Measurements from ENCODE around the gene PLAAT2. TPM values are rescaled to one million over a fixed set of nuclear protein-coding genes. Genes with fewer than 3 reads are reported as not detected.

PLAAT2 gene
- polyA plus RNA-seq, 1 of the 3 experiments (the other 2 are of a cell fraction): 0.53 TPM

DNA sequence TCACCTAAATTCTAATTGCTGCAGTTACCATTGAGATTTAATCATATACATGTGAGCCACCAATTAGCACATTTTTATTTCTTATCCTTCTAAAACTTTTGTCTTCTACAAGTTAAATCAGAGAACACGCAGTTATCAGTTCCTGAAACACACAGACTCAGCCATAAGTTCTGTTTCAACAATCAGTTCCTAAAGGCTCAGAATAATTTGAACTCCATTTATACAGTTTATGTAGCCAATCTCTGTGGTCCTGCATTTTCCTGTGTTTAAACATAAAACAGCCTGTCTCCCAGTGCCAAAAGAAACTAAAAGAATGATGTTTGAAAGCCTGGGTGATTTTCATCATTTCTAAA is 48.2 kb upstream of the PLAAT2 start:
- no peak for TF ChIP-seq MXI1 (IDR thresholded peaks at IDR 0.05; ENCODE audit: low read depth, low read length)
- TF ChIP-seq SIN3A (IDR thresholded peaks at IDR 0.05; ENCODE audit: borderline replicate concordance, low read depth, low read length): no peak
- TF ChIP-seq TEAD4 (IDR thresholded peaks at IDR 0.05; ENCODE audit: borderline replicate concordance, insufficient read depth): no peak
- TF ChIP-seq EP300 (IDR thresholded peaks at IDR 0.05; ENCODE audit: borderline replicate concordance in 1 of 2, low read depth in 1 of 2, low read length in 1 of 2): no peak
- no peak for TF ChIP-seq EZH2phosphoT487 (IDR thresholded peaks at IDR 0.05; ENCODE audit: borderline replicate concordance, low read depth)
- TF ChIP-seq, protein P1, sequence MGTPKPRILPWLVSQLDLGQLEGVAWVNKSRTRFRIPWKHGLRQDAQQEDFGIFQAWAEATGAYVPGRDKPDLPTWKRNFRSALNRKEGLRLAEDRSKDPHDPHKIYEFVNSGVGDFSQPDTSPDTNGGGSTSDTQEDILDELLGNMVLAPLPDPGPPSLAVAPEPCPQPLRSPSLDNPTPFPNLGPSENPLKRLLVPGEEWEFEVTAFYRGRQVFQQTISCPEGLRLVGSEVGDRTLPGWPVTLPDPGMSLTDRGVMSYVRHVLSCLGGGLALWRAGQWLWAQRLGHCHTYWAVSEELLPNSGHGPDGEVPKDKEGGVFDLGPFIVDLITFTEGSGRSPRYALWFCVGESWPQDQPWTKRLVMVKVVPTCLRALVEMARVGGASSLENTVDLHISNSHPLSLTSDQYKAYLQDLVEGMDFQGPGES (IDR thresholded peaks at IDR 0.05; ENCODE audit: low read depth, low read length): no peak
- no peak for TF ChIP-seq RXRA (IDR thresholded peaks at IDR 0.05; ENCODE audit: borderline replicate concordance, low read depth)
- TF ChIP-seq FOXJ3 (CRISPR knock-in tag; IDR thresholded peaks at IDR 0.05): no peak
- no peak for TF ChIP-seq NFIC (IDR thresholded peaks at IDR 0.05; ENCODE audit: borderline replicate concordance)
- no peaks in the 10 kb centered on the region for H3K79me2 ChIP-seq (ENCODE audit: insufficient read depth)
- no peak overlapping the region for H3K4me2 ChIP-seq
- H3K4me3 ChIP-seq (ENCODE audit: low read depth in 2 of 2, low read length in 1 of 2): no peak overlapping the region
- 94% methylated on average over 1 of the region's 1 CpG for WGBS (ENCODE audit: low lambda C conversion rate)
- CTCF ChIA-PET: interaction anchor here (1.0 kb wide), 1 partner anchor 132 kb away, joined by 3 read pairs; no protein-coding TSS in a partner anchor
- no peaks in the 10 kb centered on the region for H3K9me3 ChIP-seq
- no peaks in the 10 kb centered on the region for H3K27me3 ChIP-seq (ENCODE audit: insufficient read depth)
- no peak overlapping the region for H3K27ac ChIP-seq (ENCODE audit: low read depth in 2 of 2, low read length in 1 of 2)
- POLR2A ChIA-PET: no interaction called here
- H4K20me1 ChIP-seq (ENCODE audit: insufficient read depth): no peaks in the 10 kb centered on the region
- H3F3A ChIP-seq (replicated peaks; ENCODE audit: insufficient read depth): peaks cover 9% of the 10 kb centered on the region
- peaks cover 14 to 15% of the 10 kb centered on the region in 2 experiments for H3K4me1 ChIP-seq (ENCODE audit: control insufficient read depth in 1 of 2, insufficient read depth in 2 of 2, low read depth in 1 of 2, low read length in 1 of 2)
- no peak for DNase-seq
- H3K9me2 ChIP-seq: no peaks in the 10 kb centered on the region
- no peak overlapping the region for H2AFZ ChIP-seq (ENCODE audit: low read depth)
- H3K9ac ChIP-seq: no peak overlapping the region
- H3K36me3 ChIP-seq (replicated peaks in 1 of 2; ENCODE audit: control insufficient read depth in 1 of 2, insufficient read depth in 2 of 2, low read length in 1 of 2): no peaks in the 10 kb centered on the region

DNA sequence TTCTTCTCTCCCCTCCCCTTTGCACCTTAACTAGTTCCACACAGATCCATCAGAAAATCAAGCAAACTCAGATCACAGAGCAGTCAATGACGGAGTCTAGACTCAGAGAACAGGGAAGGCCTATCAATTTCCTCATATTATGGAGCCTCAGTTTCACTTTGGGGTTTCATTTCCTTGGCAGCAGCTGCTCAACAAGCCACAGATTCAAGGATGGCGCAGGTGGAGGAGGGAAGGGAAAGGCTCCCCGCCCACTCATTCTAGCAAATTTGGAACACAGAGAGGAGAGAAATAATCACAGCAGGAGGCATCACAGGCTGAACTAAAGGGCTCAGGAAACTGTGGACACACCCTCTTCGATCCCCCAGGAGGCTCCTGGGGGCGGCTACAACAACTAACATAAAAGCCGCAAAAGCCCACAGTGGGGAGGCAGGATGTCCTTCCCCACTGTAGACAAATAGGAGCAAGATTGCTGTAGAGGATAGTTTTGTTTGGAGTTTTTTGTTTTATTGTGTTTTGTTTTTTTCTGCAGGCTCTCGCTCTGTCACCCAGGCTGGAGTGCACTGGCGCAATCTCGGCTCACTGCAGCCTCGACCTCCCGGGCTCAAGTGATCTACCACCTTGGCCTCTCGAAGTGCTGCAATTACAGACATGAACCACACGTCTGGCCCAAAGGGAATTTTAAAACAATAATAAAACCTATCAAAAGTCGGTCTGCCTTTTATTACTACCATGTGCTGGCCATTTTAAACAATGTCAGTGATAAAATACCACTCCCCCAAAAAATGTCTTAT is 47.6 kb upstream of the PLAAT2 start:
- Histone ChIP-seq H4K20me1 (ENCODE audit: insufficient read depth) (no peaks in the 10 kb centered on the region), H3K79me2 (ENCODE audit: insufficient read depth) (no peaks in the 10 kb centered on the region), H3K27me3 (ENCODE audit: insufficient read depth) (no peaks in the 10 kb centered on the region), H3K4me3 (ENCODE audit: low read depth in 2 of 2, low read length in 1 of 2) (no peak overlapping the region), H3K9ac (no peak overlapping the region), H3K4me2 (no peak overlapping the region), H2AFZ (ENCODE audit: low read depth) (no peak overlapping the region), H3K36me3 (replicated peaks in 1 of 2; ENCODE audit: control insufficient read depth in 1 of 2, insufficient read depth in 2 of 2, low read length in 1 of 2) (no peaks in the 10 kb centered on the region), H3F3A (replicated peaks; ENCODE audit: insufficient read depth) (peaks cover 9% of the 10 kb centered on the region), H3K27ac (ENCODE audit: low read depth in 2 of 2, low read length in 1 of 2) (no peak overlapping the region), H3K4me1 (ENCODE audit: control insufficient read depth in 1 of 2, insufficient read depth in 2 of 2, low read depth in 1 of 2, low read length in 1 of 2) (peaks cover 14 to 15% of the 10 kb centered on the region in 2 experiments), H3K9me3 (no peaks in the 10 kb centered on the region), H3K9me2 (no peaks in the 10 kb centered on the region)
- WGBS (ENCODE audit: low lambda C conversion rate): 82% methylated on average over 14 of the region's 14 CpGs
- ChIA-PET POLR2A (no interaction called here), CTCF (no interaction called here)
- no peak for DNase-seq
- TF ChIP-seq USF1 (IDR thresholded peaks at IDR 0.05; ENCODE audit: borderline replicate concordance, low read depth) (no peak), CHD2 (IDR thresholded peaks at IDR 0.05; ENCODE audit: low read length, partially characterized antibody) (no peak), FOSL2 (IDR thresholded peaks at IDR 0.05; ENCODE audit: borderline replicate concordance, low read depth) (no peak), FOXJ3 (CRISPR knock-in tag; IDR thresholded peaks at IDR 0.05) (no peak), GATA2 (CRISPR knock-in tag; IDR thresholded peaks at IDR 0.05) (no peak), EP300 (IDR thresholded peaks at IDR 0.05; ENCODE audit: borderline replicate concordance in 1 of 2, low read depth in 1 of 2, low read length in 1 of 2) (no peak), JUND (IDR thresholded peaks at IDR 0.05) (no peak), REST (IDR thresholded peaks at IDR 0.05; ENCODE audit: low read depth, low read length) (no peak), YY1 (IDR thresholded peaks at IDR 0.05; ENCODE audit: low read depth) (no peak), POLR2AphosphoS5 (IDR thresholded peaks at IDR 0.05; ENCODE audit: low read depth, low read length) (no peak)
- TF ChIP-seq, protein P2, sequence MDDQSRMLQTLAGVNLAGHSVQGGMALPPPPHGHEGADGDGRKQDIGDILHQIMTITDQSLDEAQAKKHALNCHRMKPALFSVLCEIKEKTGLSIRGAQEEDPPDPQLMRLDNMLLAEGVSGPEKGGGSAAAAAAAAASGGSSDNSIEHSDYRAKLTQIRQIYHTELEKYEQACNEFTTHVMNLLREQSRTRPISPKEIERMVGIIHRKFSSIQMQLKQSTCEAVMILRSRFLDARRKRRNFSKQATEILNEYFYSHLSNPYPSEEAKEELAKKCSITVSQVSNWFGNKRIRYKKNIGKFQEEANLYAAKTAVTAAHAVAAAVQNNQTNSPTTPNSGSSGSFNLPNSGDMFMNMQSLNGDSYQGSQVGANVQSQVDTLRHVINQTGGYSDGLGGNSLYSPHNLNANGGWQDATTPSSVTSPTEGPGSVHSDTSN (IDR thresholded peaks at IDR 0.05): no peak
- TF ChIP-seq, protein P3, sequence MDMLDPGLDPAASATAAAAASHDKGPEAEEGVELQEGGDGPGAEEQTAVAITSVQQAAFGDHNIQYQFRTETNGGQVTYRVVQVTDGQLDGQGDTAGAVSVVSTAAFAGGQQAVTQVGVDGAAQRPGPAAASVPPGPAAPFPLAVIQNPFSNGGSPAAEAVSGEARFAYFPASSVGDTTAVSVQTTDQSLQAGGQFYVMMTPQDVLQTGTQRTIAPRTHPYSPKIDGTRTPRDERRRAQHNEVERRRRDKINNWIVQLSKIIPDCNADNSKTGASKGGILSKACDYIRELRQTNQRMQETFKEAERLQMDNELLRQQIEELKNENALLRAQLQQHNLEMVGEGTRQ (IDR thresholded peaks at IDR 0.05; ENCODE audit: borderline replicate concordance, low read depth, low read length): no peak
